Measurements from ENCODE around the gene ARHGEF3.
"Not testable (repeated sequence)": the region's sequence is repeated elsewhere in the genome, so short reads cannot be mapped to it uniquely, and the experiment has no call there.

ARHGEF3 gene

DNA sequence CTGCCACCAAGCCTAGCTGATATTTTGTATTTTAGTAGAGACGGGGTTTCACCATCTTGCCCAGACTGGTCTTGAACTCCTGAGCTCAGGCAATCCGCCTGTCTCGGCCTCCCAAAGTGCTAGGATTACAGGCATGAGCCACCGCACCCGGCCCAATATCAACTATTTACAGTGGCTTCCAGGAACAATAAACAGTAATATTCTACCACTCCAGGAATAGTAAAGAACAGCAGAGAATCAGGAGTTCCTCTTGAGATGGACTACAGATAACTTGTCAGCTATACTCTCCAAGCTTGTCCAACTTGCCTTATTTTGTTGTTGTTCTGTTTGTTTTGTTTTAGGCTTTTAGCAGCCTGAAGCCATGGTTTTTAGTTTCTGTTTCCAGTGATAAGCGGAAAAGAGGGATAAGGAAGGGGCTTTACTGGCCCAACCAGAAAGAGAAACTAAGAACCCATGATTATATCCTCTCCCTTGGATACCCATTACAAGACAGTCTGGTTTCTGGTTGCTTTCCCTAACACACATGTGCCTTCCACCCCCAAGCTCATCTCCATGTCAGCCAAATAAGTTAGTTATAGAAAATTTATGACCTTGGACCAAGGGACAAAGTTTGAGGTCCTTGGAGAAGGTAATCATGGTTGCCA lies 36.7 kb downstream of the ARHGEF3 start:
- DNase-seq, result no peak

DNA sequence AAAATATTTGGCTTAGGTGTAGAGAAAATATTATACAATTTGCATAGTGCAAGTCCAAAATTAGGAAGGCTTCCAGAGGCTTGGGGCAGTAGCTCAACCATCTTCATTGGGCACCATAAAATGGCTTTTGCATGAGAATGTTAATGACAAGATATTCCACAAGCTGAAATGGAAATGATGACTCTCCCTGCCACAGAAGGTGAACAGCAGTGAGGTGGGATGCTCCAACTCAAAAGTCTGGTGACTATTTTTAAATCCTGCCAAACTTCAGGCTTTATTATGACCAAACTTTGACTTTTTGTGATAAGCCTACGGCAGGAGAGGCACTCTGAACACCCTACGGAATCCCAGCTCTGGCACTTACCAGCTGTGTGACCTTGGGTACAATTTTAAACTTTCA lies 37.6 kb downstream of the ARHGEF3 start:
- no peak for DNase-seq

DNA sequence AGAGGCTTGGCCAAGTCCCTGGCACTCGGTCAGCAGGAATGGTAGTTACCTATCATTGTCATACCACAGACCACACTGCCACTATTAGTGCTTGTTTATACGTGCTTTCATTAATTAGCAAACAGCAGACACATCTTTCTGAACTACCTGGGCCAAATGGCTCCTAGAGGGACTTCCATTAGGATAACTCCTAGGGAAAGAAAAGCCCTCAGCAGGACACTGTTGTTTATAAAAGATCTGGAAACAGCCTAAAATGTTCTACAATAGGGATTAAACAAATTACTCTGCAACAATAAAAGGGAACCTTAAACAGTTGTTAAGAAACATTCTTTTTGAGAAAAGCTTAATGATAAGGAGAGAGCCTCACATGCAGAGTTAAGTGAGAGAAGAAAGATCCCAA lies 38.5 kb downstream of the ARHGEF3 start:
- DNase-seq, result no peak

DNA sequence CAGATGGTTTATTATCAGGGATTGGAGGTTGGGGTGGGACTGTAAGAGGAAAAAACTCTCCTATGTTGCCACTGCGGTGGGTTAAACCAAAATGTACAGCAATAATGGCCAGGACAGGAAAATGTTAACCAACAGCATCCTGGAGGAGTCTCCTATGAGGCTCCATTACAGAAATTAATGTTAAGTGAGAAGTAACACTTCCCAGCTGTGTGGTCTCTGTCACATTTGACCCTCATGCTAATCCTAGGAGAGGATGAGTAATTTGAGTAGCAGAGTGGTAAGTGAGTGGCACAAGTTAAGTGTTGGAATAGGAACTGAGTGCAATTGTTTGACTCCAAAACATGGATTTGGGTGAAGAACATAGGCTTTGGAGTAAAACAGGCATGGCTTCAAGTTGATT lies 39.0 kb downstream of the ARHGEF3 start:
- no peak for DNase-seq

DNA sequence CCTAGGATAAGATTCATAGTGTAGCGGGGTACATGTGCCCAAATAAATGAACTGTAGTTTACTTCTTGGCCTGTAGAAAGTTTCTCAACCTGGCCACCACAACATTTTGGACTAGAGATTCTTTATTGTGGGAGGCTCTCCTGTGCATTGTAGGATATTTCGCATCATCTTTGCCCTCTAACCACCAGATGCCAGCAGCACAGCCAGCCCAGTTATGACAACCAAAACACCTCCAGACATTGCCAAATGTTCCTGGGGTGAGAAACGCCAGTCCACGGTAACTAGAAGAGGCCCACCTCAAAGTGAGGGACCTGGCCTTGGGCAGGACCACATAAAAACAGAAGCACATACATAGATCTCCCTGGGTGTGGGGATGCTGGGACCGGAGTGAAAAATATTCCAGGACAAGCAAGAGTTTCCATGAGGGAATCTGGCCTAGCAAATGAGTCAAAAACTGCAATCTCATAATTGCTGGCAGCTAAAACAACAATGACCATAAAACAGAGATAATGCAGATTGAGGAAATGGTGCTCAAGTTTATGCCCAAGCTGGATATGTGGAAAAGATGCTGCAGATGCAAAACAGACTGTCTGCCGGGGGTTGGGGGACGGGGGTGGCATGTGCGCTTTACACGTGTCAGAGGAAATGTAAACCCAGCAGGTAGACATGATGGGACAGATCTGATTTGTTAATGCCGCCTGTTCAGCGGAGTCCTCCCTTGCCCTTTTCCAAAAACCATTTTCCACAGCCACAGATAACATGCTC lies 39.7 kb downstream of the ARHGEF3 start:
- no peak for DNase-seq

DNA sequence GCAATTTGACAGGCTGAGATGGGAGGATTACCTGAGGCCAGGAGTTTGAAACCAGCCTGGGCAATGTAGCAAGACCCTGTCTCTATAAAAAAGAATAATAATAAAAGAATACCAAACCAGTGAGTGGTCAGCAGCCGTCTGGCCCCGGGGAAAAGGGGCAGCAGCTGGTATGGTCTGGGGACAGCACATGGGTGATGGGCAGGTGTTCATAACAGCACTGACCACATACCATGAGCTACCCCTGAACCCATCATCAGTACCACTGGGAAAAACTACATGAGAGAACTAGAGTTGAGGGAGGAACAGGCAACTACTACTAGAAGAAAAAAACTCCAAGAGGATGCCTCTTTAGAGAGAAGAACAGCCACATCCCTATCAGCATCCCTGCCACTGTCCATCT lies 40.7 kb downstream of the ARHGEF3 start:
- DNase-seq, result no peak

DNA sequence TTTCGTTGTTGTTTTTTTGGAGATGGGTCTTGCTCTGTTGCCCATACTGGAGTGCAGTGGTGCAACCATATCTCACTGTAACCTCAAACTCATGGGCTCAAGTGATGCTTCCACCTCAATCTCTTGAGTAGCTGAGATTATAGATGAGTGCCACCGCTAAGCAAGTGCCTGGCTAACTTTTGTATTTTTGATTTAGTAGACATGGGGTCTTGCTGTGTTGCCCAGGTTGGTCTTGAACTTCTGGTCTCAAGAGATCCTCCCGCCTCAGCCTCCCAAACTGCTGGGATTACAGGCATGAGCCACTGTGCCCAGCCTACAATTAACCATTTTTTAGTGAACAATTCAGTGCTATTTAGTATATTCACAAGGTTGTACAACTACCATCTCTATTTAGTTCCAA lies 42.2 kb downstream of the ARHGEF3 start:
- DNase-seq, result no peak

DNA sequence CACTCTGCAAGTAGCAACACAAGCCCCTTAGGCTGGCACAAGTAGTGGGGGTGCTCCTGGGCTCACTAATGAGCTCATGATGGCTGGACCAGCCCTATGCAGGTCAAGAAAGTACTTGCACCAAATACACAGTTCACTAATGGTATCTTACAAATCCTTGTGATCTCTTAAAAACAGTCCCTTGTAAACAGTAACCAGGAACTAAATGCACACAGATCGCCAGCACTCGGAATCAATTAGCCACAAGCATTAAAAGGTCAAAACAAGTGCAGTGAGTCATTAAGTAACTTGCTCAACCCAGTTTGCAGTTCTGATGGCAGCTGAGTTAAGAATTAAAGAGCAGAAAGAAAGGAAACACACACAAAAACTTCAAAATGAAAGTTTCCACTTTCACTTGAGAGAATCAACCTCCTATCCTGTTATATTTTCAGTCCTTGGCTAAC lies 43.2 kb downstream of the ARHGEF3 start:
- peak; percentile 52 for DNase-seq

DNA sequence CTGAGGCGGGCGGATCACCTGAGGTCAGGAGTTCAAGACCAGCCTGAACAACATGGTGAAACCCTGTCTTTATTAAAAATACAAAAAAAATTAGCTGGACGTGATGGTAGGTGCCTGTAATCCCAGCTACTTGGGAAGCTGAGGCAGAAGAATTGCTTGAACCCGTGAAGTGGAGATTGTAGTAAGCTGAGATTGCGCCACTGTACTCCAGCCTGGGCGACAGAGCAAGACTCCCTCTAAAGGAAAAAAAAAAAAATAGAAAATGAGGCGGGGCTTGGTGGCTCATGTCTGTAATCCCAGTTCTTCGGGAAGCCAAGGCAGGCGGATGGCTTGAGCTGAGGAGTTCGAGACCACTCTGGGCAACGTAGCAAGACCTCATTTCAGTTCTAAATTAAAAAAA lies 43.7 kb downstream of the ARHGEF3 start:
- DNase-seq, result not testable (repeated sequence)

DNA sequence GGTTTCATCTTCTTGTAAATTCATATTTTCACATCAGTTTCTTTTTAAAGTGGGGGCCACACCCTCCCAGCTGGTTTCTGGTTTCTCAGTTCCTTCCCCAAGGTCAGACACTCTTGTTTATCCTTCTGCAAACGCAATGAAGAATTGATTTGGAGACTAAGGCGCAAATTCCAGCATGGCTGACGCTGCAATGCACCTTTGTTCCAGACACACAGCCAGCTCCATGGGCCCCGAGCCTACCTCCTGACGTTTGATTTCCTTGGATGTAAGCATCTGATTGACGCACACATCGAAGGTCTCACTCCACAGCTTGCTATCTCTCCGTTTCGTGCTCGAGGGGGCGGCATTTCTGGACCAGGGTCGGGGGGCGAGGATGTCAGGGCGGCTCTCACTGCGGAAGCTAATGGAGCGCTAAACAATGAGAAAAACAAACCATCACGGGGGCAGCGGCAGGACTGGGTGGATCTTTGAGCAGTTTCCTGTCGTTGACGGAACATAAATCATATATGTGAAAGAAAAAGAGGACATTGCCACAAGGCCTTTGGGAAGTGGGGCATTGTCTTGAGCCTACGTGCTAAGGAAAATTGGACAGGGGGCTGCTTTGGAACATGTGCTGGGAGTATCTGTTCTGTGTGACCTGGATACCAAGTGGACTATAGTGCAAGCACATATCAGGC lies 46.9 kb downstream of the ARHGEF3 start:
- DNase-seq, result peak; percentile 44

DNA sequence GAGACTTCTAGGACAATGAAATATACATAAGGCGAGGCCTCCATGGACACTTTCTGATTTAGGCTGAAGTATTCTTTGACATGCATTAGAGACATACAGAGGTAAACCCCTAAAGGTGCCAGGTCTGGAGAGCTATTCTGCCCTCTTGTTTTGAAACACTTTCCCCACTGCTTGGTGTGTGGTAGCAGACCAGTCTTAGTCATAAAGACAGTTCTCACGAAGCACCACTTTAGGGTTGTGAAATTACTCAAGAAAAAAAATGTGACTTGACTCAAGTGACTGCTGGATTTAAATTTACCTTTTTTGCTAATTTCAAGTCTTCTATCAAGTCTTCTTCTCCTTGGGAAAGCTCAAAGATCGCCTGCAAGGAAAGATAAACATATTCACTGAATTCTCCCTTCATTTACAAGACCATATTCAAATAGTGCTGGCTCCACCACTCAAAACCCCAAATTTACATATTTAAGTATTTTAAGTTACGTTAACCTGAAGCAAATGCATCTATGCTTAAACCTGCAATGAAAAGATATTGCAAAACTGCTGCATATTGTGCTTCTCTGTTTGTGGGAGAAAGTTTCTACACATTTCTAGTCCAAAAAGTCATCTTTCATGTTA lies 48.4 kb downstream of the ARHGEF3 start:
- peak; percentile 41 for DNase-seq

DNA sequence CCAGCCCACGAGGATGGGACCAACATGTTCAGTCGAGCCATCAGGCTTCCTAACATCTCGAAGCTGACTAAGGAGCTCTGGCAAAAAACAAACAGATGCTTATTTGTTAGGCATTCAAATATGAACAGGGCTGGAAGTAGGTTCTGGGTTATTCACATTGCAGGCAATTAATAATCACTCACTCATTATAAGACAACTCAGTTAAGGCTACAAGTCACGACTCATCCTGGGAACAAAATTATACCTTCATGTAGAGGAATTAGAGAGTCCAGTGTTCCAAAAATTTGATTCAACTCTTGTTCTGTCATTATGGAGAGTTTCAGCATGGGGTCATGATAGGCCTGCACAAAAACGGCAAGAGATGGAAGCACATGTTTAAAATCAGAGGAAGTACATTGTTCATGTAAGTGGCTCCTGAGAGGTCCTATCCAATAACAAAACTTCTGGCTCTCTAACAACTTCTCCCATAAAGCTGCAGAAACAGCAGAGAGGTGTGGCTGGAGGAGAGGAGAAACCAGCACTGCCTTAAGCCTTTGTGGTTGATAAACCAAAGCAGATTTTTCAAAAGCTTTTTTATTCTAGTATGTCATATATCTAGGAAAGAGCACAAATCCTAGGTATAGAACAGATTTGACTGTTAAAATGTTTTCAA lies 50.6 kb downstream of the ARHGEF3 start:
- no peak for DNase-seq

DNA sequence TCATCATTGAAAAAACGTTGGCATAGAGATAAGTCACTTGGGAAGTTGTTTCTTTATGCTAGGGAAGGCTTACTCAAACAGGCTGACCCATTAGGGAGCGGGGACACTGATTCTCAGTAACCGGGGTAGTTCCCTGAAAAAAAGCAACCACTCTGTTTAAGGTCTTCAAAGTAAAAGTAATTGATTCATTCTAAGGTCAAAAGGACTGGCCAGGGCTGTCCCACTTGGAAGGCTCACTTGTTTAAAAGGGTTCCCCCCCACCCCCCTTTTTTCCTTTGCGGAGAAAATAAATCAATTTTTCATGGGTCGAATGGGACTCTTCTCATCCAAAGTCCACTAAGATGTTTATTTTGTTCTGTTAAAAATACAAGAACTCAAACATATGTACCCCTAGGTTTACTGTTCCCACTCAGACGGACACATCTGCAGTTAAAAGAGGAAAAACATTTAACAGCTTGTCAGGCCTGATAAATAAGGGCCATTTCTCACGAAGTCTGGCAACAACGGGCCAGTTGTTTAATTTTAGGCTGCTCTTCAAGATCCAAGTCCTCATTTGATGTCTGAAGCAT lies 53.0 kb downstream of the ARHGEF3 start:
- no peak for DNase-seq

DNA sequence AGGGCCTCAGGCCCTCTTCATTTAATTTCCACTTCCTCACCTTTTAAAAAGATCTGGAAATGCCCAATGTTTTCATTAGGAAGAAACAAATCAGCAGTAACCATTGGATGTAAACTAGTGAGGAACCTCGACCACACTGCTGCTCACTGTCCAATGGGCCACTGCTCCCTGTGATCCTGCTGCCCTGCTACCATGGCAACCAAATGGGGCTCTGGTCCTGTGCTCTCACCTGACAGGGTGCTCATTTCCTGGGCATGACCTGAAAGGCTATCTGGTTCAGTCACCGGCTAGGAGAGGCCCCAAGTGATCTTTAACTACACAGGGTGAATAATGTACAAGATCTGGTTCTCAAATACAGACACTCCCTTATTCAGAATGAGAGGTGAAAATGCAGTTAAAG lies 54.6 kb downstream of the ARHGEF3 start:
- no peak for DNase-seq

DNA sequence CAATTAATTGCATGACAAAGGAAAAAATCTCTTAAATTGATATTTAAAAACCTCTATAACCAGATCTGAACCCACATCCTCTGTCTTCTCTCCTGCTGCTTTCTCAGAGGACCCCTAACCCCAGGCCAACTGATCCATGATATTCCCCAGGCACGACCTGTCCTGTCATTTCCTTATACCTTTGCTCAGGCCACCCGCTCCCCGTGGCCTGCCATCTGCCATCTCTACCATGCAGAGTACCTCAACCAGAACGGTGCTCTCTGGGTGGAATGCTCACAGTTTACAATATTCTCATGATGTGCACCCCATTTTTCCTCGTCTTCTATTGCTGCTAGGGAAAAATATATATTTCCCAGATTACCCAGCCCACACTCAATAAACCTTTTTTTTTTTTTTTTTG lies 57.7 kb downstream of the ARHGEF3 start:
- no peak for DNase-seq

DNA sequence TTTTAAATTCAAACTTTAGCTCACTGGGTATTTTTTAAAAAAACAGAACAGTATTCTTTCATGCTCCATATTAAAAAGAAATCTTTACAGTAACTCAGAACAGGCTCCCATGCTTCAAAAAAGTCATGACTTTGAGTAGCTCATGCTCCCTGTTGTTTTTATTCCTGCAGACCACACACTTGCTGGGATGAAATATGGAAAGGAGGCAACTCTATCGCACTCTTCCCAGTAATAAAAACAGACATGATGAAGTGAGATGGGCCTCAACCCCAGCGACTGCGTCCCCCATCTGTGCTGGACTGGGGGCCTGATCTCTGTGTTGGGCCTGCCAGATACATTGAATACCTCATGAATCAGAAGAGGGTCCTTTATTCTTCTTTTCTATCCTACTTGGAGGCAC lies 58.9 kb downstream of the ARHGEF3 start:
- no peak for DNase-seq

DNA sequence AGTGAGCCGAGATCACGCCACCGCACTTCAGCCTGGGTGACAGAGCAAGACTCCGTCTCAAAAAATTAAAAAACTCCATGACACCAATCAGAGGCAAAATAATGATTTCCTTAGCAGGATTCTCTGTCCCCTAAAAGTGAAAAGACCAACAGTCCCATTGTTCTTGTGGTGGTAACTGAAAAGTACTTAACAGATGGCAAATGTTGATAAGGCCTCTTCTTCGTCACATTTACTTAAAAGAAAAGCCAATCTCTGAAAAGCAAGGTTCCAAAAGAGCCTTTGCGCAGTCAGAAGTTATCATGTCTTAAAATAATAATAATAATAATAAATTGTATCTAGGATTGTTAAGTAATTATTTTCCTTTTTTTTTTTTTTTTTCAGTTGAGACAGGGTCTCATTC lies 62.7 kb downstream of the ARHGEF3 start:
- no peak for DNase-seq

DNA sequence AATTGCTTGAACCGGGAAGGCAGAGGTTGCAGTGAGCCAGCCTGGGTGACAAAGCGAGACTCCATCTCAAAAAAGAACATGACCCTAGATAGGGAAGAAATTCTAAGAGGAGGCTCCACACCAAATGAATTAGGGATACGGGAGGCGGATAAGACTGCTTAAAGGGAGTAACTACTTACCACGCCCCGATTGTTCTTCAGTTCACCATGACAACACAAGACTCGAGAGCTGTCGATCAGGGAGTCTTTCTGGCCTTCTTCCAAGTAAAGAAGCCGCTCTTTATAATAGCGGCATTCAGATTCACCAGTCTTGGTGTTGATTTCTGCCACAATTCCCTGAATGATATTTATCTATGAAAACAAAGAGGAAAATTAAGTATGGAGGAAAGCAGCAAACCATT lies 64.7 kb downstream of the ARHGEF3 start:
- no peak for DNase-seq

DNA sequence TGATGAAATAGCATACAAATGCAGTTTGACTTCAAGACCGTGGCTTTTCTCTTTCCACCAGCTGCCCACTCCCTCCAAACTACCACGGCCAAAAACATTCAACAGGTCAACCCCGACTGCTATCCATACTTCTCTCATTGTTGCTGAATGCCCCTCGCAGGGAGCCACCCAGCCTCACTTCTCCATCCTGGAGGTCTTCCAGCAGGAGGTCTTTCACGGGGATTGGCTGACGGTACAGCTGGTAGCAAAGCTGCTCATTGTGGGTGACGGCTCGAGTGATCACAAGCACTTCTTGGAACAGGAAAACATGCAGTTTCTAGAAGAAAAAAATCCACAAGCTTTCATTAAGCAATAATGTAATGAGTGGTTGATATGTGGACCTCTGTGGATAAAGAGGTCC lies 69.6 kb downstream of the ARHGEF3 start:
- DNase-seq, result no peak

DNA sequence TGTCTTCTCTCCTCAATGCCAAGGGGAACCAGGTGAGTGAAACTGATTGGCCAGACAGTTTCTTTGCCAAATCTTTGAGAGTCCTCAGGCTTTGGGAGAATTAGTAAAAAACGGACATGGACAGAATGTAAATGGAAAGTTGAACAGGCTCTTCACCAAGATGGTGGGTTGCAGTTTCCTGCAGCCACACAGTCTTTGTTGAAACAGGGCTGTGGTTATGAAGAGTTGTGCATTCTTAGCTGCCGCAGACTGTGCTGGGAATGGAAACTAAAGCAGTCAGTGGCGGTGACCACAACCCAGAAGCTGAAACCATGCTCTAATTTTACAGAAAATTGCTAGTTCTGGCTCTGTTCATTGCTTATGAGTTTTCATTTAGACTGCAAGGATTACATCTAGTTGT lies 76.6 kb downstream of the ARHGEF3 start:
- DNase-seq, result peak; percentile 66

DNA sequence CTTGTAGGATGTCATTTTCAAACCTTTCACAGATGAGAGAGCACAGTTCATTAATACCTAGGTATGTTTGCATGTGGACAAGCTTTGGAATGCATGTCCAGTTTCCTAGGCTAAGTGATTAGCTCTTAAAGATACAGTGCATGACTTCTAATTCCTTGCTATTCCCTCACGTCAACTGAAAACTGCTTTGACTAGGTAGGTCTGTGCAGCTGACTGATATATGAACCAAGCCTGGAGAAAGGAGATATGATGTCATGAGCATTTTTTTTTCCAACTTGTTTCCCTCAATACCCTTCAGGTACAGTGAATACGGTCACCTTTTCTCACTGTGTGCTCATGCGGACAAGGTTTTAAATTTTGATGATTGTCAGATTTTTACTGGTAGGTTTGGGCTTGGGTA lies 77.1 kb downstream of the ARHGEF3 start:
- DNase-seq, result no peak

DNA sequence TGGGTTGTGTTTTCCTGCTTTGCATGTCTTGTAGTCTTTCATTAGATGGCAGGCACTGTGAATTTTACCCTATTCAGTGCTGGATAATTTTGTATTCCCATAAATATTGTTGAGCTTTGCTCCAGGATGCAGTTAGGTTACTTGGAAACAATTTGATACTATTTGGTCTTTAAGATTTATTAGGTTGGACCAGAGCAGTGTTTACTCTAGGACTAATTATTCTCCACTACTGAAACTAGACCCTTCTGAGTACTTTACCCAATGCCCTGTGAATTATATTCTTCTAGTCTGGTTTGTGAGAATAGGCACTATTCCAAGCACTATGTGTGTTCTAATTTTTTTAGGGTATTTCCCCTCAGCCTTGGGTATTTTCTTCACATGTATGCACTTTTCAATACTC lies 80.9 kb downstream of the ARHGEF3 start:
- DNase-seq, result no peak

DNA sequence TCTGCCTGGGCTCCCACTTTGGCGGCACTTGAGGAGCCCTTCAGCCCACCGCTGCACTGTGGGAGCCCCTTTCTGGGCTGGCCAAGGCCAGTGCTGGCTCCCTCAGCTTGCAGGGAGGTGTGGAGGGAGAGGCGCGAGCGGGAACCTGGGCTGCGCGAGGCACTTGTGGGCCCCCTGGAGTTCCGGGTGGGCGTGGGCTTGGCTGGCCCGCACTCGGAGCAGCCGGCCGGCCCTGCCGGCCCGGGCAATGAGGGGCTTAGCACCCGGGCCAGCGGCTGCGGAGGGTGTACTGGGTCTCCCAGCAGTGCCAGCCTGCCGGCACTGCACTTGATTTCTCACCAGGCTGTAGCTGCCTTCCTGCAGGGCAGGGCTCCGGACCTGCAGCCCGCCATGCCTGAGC lies 82.9 kb downstream of the ARHGEF3 start:
- DNase-seq, result not testable (repeated sequence)
